ENCODE measurements around the gene PLEKHA8.

- no peak for TF ChIP-seq CTCF (IDR thresholded peaks at IDR 0.05)
- TF ChIP-seq POLR2A (IDR thresholded peaks at IDR 0.05) = no peak
These were observed 41.8 kb downstream of the PLEKHA8 start for GRCh38 chr7:30070052-30070451.

All from suprapubic skin (tissue), 3 donors.